Liver (tissue), 9 donors: Measurements from ENCODE around the gene PIAS1. TPM values are rescaled to one million over a fixed set of nuclear protein-coding genes. Genes with fewer than 3 reads are reported as not detected.

Experiments used
- DNase-seq: peaks from one replicate; pipeline ENCODE4 v3.0.0-alpha.2; 2017; ENCODE audit warnings: low spot score
- H3K27ac ChIP-seq, 2 donors: one replicate each; pipeline ENCODE4 v1.7.0; 2013; ENCODE audit warnings: inconsistent platforms in 2 of 2, low read length in 2 of 2, control low read depth in 1 of 2, low read depth in 1 of 2, mild to moderate bottlenecking in 1 of 2
- H3K27me3 ChIP-seq, 4 donors: one replicate each; pipeline versions ENCODE4 v1.6.1 to v1.7.0; 2013; ENCODE audit warnings: low read length in 3 of 4, inconsistent platforms in 1 of 4, mild to moderate bottlenecking in 1 of 4, moderate library complexity in 1 of 4; ENCODE audit not compliant: control insufficient read depth in 4 of 4, insufficient read depth in 4 of 4
- H3K36me3 ChIP-seq, 4 donors: one replicate each; pipeline versions ENCODE4 v1.6.1 to v1.7.0; 2013; ENCODE audit warnings: low read length in 3 of 4, mild to moderate bottlenecking in 3 of 4, low read depth in 1 of 4, moderate library complexity in 1 of 4; ENCODE audit not compliant: control insufficient read depth in 4 of 4, insufficient read depth in 3 of 4
- H3K4me1 ChIP-seq, 4 donors: one replicate each; pipeline versions ENCODE4 v1.6.1 to v1.7.0; 2013; ENCODE audit warnings: low read length in 3 of 4, mild to moderate bottlenecking in 3 of 4, moderate library complexity in 1 of 4; ENCODE audit not compliant: control insufficient read depth in 4 of 4, insufficient read depth in 4 of 4
- H3K4me3 ChIP-seq, 3 donors: one replicate each; pipeline versions ENCODE4 v1.6.1 to v1.7.0; 2013; ENCODE audit warnings: low read length in 3 of 3, control low read depth in 1 of 3, low read depth in 1 of 3, mild to moderate bottlenecking in 1 of 3
- H3K9ac ChIP-seq, 2 donors: one replicate each; pipeline ENCODE4 v1.7.0; 2013; ENCODE audit warnings: low read length in 2 of 2, mild to moderate bottlenecking in 2 of 2, moderate library complexity in 2 of 2, control low read depth in 1 of 2, low read depth in 1 of 2
- H3K9me3 ChIP-seq, 4 donors: one replicate each; pipeline versions ENCODE4 v1.6.1 to v1.7.0; 2013; ENCODE audit warnings: low read length in 3 of 4; ENCODE audit not compliant: control insufficient read depth in 4 of 4
- CTCF ChIP-seq: fragments of 150-350 bp; IDR thresholded peaks from 2 replicates; pipeline ENCODE4 v1.5.1; 2017; ENCODE audit warnings: improper control_type of control experiment, low read depth, low read length; ENCODE audit not compliant: missing input control
- EGR1 ChIP-seq, 2 donors: IDR thresholded peaks; 2 replicates each; pipeline ENCODE4 v1.6.1; 2016 to 2018; ENCODE audit warnings: antibody characterized with exemption in 2 of 2, low read depth in 2 of 2
- FOXA1 ChIP-seq: IDR thresholded peaks from 2 replicates; pipeline ENCODE4 v1.6.1; 2016; ENCODE audit warnings: antibody characterized with exemption
- FOXA2 ChIP-seq: IDR thresholded peaks from 2 replicates; pipeline ENCODE4 v1.6.1; 2016; ENCODE audit warnings: antibody characterized with exemption
- GABPA ChIP-seq, 2 donors: IDR thresholded peaks in 1 of 2; conservative IDR thresholded peaks in 1 of 2; 2 replicates each; pipeline ENCODE4 v1.6.1; 2016; ENCODE audit warnings: antibody characterized with exemption in 2 of 2, mild to moderate bottlenecking in 1 of 2, moderate library complexity in 1 of 2
- HNF4A ChIP-seq, 2 donors: conservative IDR thresholded peaks; 2 replicates each; pipeline ENCODE4 v1.6.1; 2016; ENCODE audit warnings: antibody characterized with exemption in 2 of 2, mild to moderate bottlenecking in 2 of 2
- HNF4G ChIP-seq: IDR thresholded peaks from 2 replicates; pipeline ENCODE4 v1.6.1; 2016; ENCODE audit warnings: antibody characterized with exemption
- JUND ChIP-seq, 2 donors: IDR thresholded peaks; 2 replicates each; pipeline ENCODE4 v1.6.1; 2016; ENCODE audit warnings: antibody characterized with exemption in 2 of 2
- MAX ChIP-seq: IDR thresholded peaks from 2 replicates; pipeline ENCODE4 v1.6.1; 2016; ENCODE audit warnings: antibody characterized with exemption
- NR2F2 ChIP-seq: IDR thresholded peaks from 2 replicates; pipeline ENCODE4 v1.6.1; 2016; ENCODE audit warnings: antibody characterized with exemption
- RAD21 ChIP-seq, 2 donors: IDR thresholded peaks; 2 replicates each; pipeline ENCODE4 v1.6.1; 2016; ENCODE audit warnings: antibody characterized with exemption in 2 of 2, mild to moderate bottlenecking in 2 of 2
- REST ChIP-seq: IDR thresholded peaks from 2 replicates; pipeline ENCODE4 v1.6.1; 2016; ENCODE audit warnings: antibody characterized with exemption, mild to moderate bottlenecking
- RXRA ChIP-seq, 2 donors: IDR thresholded peaks; 2 replicates each; pipeline ENCODE4 v1.6.1; 2017 to 2018; ENCODE audit warnings: antibody characterized with exemption in 2 of 2, mild to moderate bottlenecking in 1 of 2
- SP1 ChIP-seq: IDR thresholded peaks from 2 replicates; pipeline ENCODE4 v1.6.1; 2018; ENCODE audit warnings: antibody characterized with exemption, mild to moderate bottlenecking
- TAF1 ChIP-seq: conservative IDR thresholded peaks from 2 replicates; pipeline ENCODE4 v1.6.1; 2016; ENCODE audit warnings: antibody characterized with exemption, mild to moderate bottlenecking
- YY1 ChIP-seq: IDR thresholded peaks from 2 replicates; pipeline ENCODE4 v1.6.1; 2016; ENCODE audit warnings: antibody characterized with exemption, mild to moderate bottlenecking
- ZBTB33 ChIP-seq: IDR thresholded peaks from 2 replicates; pipeline ENCODE4 v1.6.1; 2016; ENCODE audit warnings: antibody characterized with exemption
- WGBS: extraction: QIAGEN DNeasy Blood & Tissue Kit; methylation state at CpG from one replicate; pipeline ENCODE4 v1.1.7; 2013; 5-methylcytosine and 5-hydroxymethylcytosine counted together
- polyA plus RNA-seq, 2 donors: library from polyadenylated mRNA; stranded (reverse) in 1 of 2; unstranded in 1 of 2; fragments of 200-250 nt in 1 of 2; fragments of >200 nt in 1 of 2; fragmentation: Nextera tagmentation in 1 of 2; extraction: Ambion mirVana in 1 of 2; gene quantifications; one replicate each; pipeline versions ENCODE4 v1.2.1 to v1.2.3, GENCODE V29; 2013 to 2015
- total RNA-seq, 2 donors: library from RNA; depleted of rRNA; stranded (reverse); fragments of >200 nt; gene quantifications; one replicate each; pipeline ENCODE4 v1.2.3, GENCODE V29; 2014
- TF ChIP-seq, protein P1 (sequence below): IDR thresholded peaks from 2 replicates; pipeline ENCODE4 v1.6.1; 2016; ENCODE audit warnings: antibody characterized with exemption
- donor health status: healthy.
- donor health status: healthy.
- donor health status: healthy.
- donor health status: healthy.
- donor health status: healthy.

PIAS1 gene
- total and polyA plus RNA-seq, 4 donors, result 5.6 to 18.8 (median 13.2) TPM

DNA sequence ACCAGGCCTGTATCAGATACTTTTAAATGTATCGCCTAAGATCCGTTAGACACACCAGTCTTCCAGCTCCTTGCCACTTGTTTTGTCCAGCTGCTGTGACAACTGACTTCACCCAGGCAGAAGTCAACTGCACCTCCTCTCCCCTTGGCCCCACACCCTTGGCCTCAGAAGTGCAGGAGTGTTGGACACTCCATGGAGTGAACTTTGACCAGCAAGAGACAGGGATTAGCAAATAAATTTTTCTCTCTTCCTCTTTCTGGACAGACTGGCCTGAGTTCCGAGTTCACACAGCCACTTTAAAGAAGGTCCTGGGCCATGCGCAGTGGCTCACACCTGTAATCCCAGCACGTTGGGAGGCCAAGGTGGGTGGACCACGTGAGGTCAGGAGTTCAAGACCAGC is 178.3 kb downstream of the PIAS1 start:
- peaks cover 8 to 26% (median 19%) of the 10 kb centered on the region in 4 donors for H3K4me1 ChIP-seq
- no peaks in the 10 kb centered on the region for H3K36me3 ChIP-seq
- no peak overlapping the region for H3K9ac ChIP-seq
- H3K4me3 ChIP-seq, result no peak overlapping the region
- WGBS, result 58% methylated on average over 6 of the region's 6 CpGs
- H3K9me3 ChIP-seq, result no peaks in the 10 kb centered on the region
- TF ChIP-seq MAX (no peak), SP1 (peak; percentile 38), TAF1 (no peak), GABPA (IDR thresholded peaks at IDR 0.05 in 1 of 2, conservative IDR thresholded peaks at IDR 0.05 in 1 of 2) (no peak), ZBTB33 (no peak), RAD21 (IDR thresholded peaks at IDR 0.05) (no peak), RXRA (IDR thresholded peaks at IDR 0.05) (peak; percentile 16 to 23), REST (no peak), NR2F2 (no peak), CTCF (no peak), HNF4G (no peak), EGR1 (IDR thresholded peaks at IDR 0.05; ENCODE audit: low read depth in 2 of 2) (no peak), YY1 (no peak), FOXA2 (no peak), HNF4A (conservative IDR thresholded peaks at IDR 0.05) (peak; percentile 51 to 63), FOXA1 (no peak), JUND (IDR thresholded peaks at IDR 0.05) (no peak)
- TF ChIP-seq, protein P1, sequence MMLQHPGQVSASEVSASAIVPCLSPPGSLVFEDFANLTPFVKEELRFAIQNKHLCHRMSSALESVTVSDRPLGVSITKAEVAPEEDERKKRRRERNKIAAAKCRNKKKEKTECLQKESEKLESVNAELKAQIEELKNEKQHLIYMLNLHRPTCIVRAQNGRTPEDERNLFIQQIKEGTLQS, result no peak
- H3K27ac ChIP-seq, result no peak overlapping the region
- DNase-seq, result no peak
- no peaks in the 10 kb centered on the region for H3K27me3 ChIP-seq
